ENCODE results near the gene STAC.

STAC gene

DNA sequence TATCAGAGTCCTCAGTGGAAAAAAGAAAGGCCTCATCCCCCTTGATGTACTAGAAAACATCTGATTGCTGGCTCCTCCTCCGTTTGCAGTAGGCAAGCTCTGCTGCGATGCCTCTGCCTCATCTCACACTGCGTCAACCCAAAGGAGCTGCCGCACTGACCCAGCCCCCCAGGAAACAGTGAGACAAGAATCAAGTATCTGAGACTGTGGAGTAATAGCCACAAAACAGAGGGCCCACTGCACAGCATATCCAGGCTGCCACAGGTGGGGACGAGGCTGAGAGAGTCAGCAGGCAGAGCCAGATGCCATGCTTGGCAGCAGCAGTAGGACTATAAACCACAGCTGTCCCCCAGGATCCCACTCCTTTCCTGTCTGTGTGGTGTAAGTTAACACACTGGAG, 165.9 kb downstream of the STAC start:
- Mint-ChIP-seq H3K27ac (peak overlapping the region in 1 of 3 experiments; percentile 33), H3K27me3 (ENCODE audit: low read depth) (peaks cover 4% of the 10 kb centered on the region), H3K4me3 (no peak overlapping the region), H3K4me1 (peaks cover 25% of the 10 kb centered on the region), H3K9me3 (peaks cover 2% of the 10 kb centered on the region), H3K36me3 (ENCODE audit: low read depth) (no peaks in the 10 kb centered on the region)
- no peak for TF ChIP-seq CTCF (IDR thresholded peaks at IDR 0.05; ENCODE audit: unreplicated experiment in 3 of 3)

- no peak overlapping the region for H3K27ac Mint-ChIP-seq
- no peaks in the 10 kb centered on the region for H3K27me3 Mint-ChIP-seq (ENCODE audit: low read depth)
- H3K4me1 Mint-ChIP-seq: peaks cover 13% of the 10 kb centered on the region
- no peak for TF ChIP-seq CTCF (IDR thresholded peaks at IDR 0.05; ENCODE audit: unreplicated experiment in 3 of 3)
- peaks cover 2% of the 10 kb centered on the region for H3K9me3 Mint-ChIP-seq
- no peak overlapping the region for H3K4me3 Mint-ChIP-seq
- no peaks in the 10 kb centered on the region for H3K36me3 Mint-ChIP-seq (ENCODE audit: low read depth)
Observed at GRCh38 chr3:36548712-36549111, 168.4 kb downstream of the STAC start.

- Mint-ChIP-seq H3K27me3 (ENCODE audit: low read depth) (peaks cover 8% of the 10 kb centered on the region), H3K4me3 (no peak overlapping the region), H3K36me3 (ENCODE audit: low read depth) (no peaks in the 10 kb centered on the region), H3K9me3 (no peaks in the 10 kb centered on the region), H3K4me1 (peaks cover 25% of the 10 kb centered on the region), H3K27ac (peak overlapping the region; percentile 9 to 81 (median 77))
- TF ChIP-seq CTCF (IDR thresholded peaks at IDR 0.05; ENCODE audit: unreplicated experiment in 3 of 3): no peak
Observed at GRCh38 chr3:36557021-36557707, 176.9 kb downstream of the STAC start.

- Mint-ChIP-seq H3K9me3 (no peaks in the 10 kb centered on the region), H3K4me1 (peaks cover 25% of the 10 kb centered on the region)
- no peak for TF ChIP-seq CTCF (IDR thresholded peaks at IDR 0.05; ENCODE audit: unreplicated experiment in 3 of 3)
Observed at GRCh38 chr3:36557708-36558421, 177.6 kb downstream of the STAC start.

DNA sequence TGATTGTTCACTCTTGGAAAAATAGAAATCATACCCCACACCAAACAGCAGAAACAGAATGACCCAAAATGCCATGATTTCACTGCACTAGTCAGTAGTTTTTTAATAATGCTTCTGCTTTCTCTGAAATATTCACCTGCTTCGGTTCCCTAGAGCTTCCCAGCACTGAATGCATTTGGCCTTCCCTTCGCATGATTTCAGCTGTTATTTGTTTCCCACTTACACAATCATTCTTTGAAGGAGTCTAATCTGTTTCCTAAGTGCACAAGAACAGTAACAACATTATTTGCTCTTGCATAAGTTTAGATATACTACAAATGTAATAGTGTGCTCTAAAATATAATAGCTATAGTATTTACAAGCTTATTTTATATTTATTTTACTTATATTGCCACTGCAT, 178.7 kb downstream of the STAC start:
- peaks cover 8% of the 10 kb centered on the region for H3K27me3 Mint-ChIP-seq (ENCODE audit: low read depth)

More at GRCh38 chr3:36557708-36558421, 177.6 kb downstream of the STAC start:
- Mint-ChIP-seq H3K36me3 (ENCODE audit: low read depth) (no peaks in the 10 kb centered on the region), H3K27me3 (ENCODE audit: low read depth) (peaks cover 8% of the 10 kb centered on the region), H3K27ac (peak overlapping the region; percentile 19 to 31 (median 21)), H3K4me3 (peak overlapping the region in 1 of 3 experiments; percentile 37)

More for the DNA sequence above, 178.7 kb downstream of the STAC start:
- TF ChIP-seq CTCF (IDR thresholded peaks at IDR 0.05; ENCODE audit: unreplicated experiment in 3 of 3): no peak
- H3K36me3 Mint-ChIP-seq (ENCODE audit: low read depth): no peaks in the 10 kb centered on the region
- no peaks in the 10 kb centered on the region for H3K9me3 Mint-ChIP-seq
- no peak overlapping the region for H3K4me3 Mint-ChIP-seq
- peak overlapping the region in 1 of 3 experiments; percentile 16 for H3K27ac Mint-ChIP-seq
- H3K4me1 Mint-ChIP-seq: peaks cover 25% of the 10 kb centered on the region
